ENCODE measurements around the gene SPHK1. TPM values are rescaled to one million over a fixed set of nuclear protein-coding genes. Genes with fewer than 3 reads are reported as not detected.
A peak's percentile ranks its signal among the peaks of the same experiment; 100 is the strongest.

SPHK1 gene
- total RNA-seq, 4 donors from 2014 or later, result 14.7 to 29.2 (median 18.9) TPM

- 90% methylated on average over 15 of the region's 21 CpGs; no CpG with 5 or more reads in 1 of the 2 donors for WGBS, 2 donors (ENCODE audit: low coverage in 1 of 2)
- ATAC-seq, result no peak
- H3K36me3 ChIP-seq, result no peaks in the 10 kb centered on the region
- H3K27me3 ChIP-seq, result peaks cover 50% of the 10 kb centered on the region
- TF ChIP-seq CTCF (IDR thresholded peaks at IDR 0.05) (no peak), EP300 (IDR thresholded peaks at IDR 0.05) (no peak), POLR2A (IDR thresholded peaks at IDR 0.05) (no peak), POLR2AphosphoS5 (IDR thresholded peaks at IDR 0.05) (no peak)
- H3K9me3 ChIP-seq, result no peaks in the 10 kb centered on the region
- H3K4me1 ChIP-seq, result peaks cover 0 to 54% (median 8%) of the 10 kb centered on the region in 3 donors
- no peak overlapping the region for H3K27ac ChIP-seq
- H3K4me3 ChIP-seq, result no peak overlapping the region
These were observed 4.6 kb upstream of the SPHK1 start for GRCh38 chr17:76379646-76380376.

GRCh38 chr17:76381633-76382350 is 2.6 kb upstream of the SPHK1 start:
- WGBS, 2 donors (ENCODE audit: low coverage in 1 of 2), result 48 to 58% methylated on average over 2 to 10 of the region's 19 CpGs
- Histone ChIP-seq H3K27me3 (peaks cover 61% of the 10 kb centered on the region), H3K4me3 (peak overlapping the region in 1 of 2 donors; percentile 71), H3K36me3 (no peaks in the 10 kb centered on the region), H3K27ac (peak overlapping the region in 3 of 4 donors; percentile 81 to 87 (median 83)), H3K9me3 (no peaks in the 10 kb centered on the region), H3K4me1 (peaks cover 0 to 67% (median 18%) of the 10 kb centered on the region in 3 donors)
- no peak for TF ChIP-seq CTCF (IDR thresholded peaks at IDR 0.05)
- TF ChIP-seq EP300 (IDR thresholded peaks at IDR 0.05), result no peak
- no peak for TF ChIP-seq POLR2AphosphoS5 (IDR thresholded peaks at IDR 0.05)
- no peak for TF ChIP-seq POLR2A (IDR thresholded peaks at IDR 0.05)
- no peak for ATAC-seq

- peaks cover 0 to 64% (median 18%) of the 10 kb centered on the region in 3 donors for H3K4me1 ChIP-seq
- no peaks in the 10 kb centered on the region for H3K36me3 ChIP-seq
- peak overlapping the region; percentile 47 to 71 for H3K4me3 ChIP-seq
- no peak for TF ChIP-seq POLR2A (IDR thresholded peaks at IDR 0.05)
- no peak for ATAC-seq
- H3K27me3 ChIP-seq, result peaks cover 57% of the 10 kb centered on the region
- peak overlapping the region in 3 of 4 donors; percentile 81 to 87 (median 83) for H3K27ac ChIP-seq
- 30 to 33% methylated on average over 2 to 10 of the region's 21 CpGs for WGBS, 2 donors (ENCODE audit: low coverage in 1 of 2)
- no peaks in the 10 kb centered on the region for H3K9me3 ChIP-seq
These were observed 2.0 kb upstream of the SPHK1 start for GRCh38 chr17:76382351-76382802.

- TF ChIP-seq POLR2AphosphoS5 (IDR thresholded peaks at IDR 0.05), result peak; percentile 61
- TF ChIP-seq EP300 (IDR thresholded peaks at IDR 0.05), result no peak
- TF ChIP-seq POLR2A (IDR thresholded peaks at IDR 0.05), result peak in 1 of 2 donors; percentile 42
- TF ChIP-seq CTCF (IDR thresholded peaks at IDR 0.05), result no peak
- Histone ChIP-seq H3K27ac (peak overlapping the region in 3 of 4 donors; percentile 81 to 87 (median 83)), H3K4me1 (peaks cover 0 to 64% (median 18%) of the 10 kb centered on the region in 3 donors), H3K9me3 (no peaks in the 10 kb centered on the region), H3K27me3 (peaks cover 57% of the 10 kb centered on the region), H3K36me3 (no peaks in the 10 kb centered on the region), H3K4me3 (peak overlapping the region; percentile 47 to 71)
- WGBS, 2 donors (ENCODE audit: low coverage in 1 of 2), result no CpG with 5 or more reads among the region's 80 CpGs
- ATAC-seq, result peak; percentile 24
These were observed 1.4 kb upstream of the SPHK1 start for GRCh38 chr17:76382803-76383545.
